ENCODE measurements around the gene MSRB3. TPM values are rescaled to one million over a fixed set of nuclear protein-coding genes. Genes with fewer than 3 reads are reported as not detected.
A peak's percentile ranks its signal among the peaks of the same experiment; 100 is the strongest.

The MSRB3 gene
- total RNA-seq, 1 donor from 2014 or later: 77.3 TPM

DNA sequence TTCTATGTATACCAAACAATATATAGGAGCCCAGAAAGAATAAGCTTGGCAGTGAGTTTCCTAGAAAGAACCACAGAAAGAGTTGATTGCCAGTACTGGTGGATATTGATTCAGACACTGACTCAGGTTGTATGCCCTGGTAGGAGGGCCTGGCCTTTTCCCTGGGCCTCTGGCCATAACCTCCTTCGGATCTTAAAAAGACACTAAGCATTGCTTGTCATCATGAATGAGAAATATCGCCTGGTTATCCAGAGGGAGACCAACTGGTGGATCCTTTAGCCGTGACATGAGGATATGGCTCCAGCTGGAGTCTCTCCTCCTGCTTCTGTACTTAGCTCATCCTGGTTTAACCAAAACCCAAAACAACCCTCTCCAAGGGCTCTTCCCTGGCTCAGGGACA lies 231.5 kb downstream of the MSRB3 start:
- Mint-ChIP-seq H3K4me3 (ENCODE audit: unreplicated experiment) (no peak overlapping the region), H3K36me3 (ENCODE audit: unreplicated experiment) (no peaks in the 10 kb centered on the region), H3K4me1 (ENCODE audit: unreplicated experiment) (peaks cover 11% of the 10 kb centered on the region), H3K9me3 (ENCODE audit: unreplicated experiment) (no peaks in the 10 kb centered on the region), H3K27ac (ENCODE audit: unreplicated experiment) (no peak overlapping the region), H3K27me3 (ENCODE audit: unreplicated experiment) (no peaks in the 10 kb centered on the region)
- TF ChIP-seq, protein P1, sequence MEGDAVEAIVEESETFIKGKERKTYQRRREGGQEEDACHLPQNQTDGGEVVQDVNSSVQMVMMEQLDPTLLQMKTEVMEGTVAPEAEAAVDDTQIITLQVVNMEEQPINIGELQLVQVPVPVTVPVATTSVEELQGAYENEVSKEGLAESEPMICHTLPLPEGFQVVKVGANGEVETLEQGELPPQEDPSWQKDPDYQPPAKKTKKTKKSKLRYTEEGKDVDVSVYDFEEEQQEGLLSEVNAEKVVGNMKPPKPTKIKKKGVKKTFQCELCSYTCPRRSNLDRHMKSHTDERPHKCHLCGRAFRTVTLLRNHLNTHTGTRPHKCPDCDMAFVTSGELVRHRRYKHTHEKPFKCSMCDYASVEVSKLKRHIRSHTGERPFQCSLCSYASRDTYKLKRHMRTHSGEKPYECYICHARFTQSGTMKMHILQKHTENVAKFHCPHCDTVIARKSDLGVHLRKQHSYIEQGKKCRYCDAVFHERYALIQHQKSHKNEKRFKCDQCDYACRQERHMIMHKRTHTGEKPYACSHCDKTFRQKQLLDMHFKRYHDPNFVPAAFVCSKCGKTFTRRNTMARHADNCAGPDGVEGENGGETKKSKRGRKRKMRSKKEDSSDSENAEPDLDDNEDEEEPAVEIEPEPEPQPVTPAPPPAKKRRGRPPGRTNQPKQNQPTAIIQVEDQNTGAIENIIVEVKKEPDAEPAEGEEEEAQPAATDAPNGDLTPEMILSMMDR (IDR thresholded peaks at IDR 0.05): no peak
- peak; percentile 21 for DNase-seq (ENCODE audit: extremely low spot score, unreplicated experiment)

DNA sequence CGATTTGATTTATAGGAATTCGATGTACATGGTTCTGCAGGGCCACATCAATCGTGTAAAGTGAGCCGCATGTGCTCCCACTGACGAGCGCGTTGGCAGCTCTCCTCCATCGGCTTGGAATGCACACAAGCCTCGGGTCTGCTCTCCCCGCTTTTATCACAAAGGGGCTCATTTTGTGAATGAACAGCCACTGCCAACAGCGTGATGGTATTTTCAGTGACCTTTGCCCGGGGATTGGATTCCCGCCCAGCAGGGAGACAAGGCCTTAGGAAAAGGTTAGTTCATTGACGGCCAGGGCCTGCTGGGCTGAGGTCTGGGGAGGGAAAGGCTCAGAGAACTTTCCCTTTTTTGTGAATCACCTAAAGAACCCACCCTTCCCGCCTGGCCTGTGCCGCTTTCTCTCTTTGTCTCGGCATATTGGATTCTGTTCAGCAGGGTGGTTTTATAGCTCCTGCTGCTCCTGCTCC lies 232.1 kb downstream of the MSRB3 start:
- Mint-ChIP-seq H3K27me3 (ENCODE audit: unreplicated experiment) (no peaks in the 10 kb centered on the region), H3K9me3 (ENCODE audit: unreplicated experiment) (no peaks in the 10 kb centered on the region), H3K36me3 (ENCODE audit: unreplicated experiment) (no peaks in the 10 kb centered on the region), H3K27ac (ENCODE audit: unreplicated experiment) (peak overlapping the region; percentile 38), H3K4me1 (ENCODE audit: unreplicated experiment) (peaks cover 11% of the 10 kb centered on the region), H3K4me3 (ENCODE audit: unreplicated experiment) (no peak overlapping the region)
- DNase-seq (ENCODE audit: extremely low spot score, unreplicated experiment): peak; percentile 64
- TF ChIP-seq, protein P1 (IDR thresholded peaks at IDR 0.05): no peak

DNA sequence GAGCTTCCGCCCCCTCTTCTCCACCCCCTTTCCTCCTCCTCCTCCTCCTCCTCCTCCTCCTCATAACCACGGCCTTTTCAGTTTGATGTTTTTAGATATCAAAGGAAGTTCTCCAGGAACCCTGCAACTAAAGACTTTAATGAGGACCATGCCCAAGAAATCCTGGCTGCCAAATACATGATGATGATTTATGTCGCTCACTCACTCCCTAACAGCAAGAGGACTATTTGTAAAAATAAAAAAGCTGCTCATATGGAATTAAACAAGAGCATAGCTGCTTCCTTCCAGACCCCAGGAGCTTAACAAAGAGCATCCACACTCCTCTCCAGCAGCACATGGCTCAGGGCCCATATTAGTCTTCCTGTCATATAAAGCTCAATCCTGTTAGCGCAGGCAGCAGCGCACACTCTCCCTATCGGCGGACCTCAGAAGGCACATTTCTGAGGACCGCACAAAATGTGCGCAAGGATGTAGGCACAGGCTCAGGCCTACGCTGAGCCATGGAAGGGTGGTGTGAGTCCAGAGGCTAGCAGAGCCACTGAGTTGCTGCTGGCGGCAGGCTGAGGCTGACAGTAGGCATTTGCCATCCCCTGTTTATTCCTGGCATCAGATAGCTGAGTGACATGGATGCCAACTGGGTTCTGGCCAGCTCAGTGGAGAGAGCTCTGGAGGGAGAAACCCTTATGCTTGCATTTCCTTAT lies 232.8 kb downstream of the MSRB3 start:
- Mint-ChIP-seq H3K4me3 (ENCODE audit: unreplicated experiment) (no peak overlapping the region), H3K4me1 (ENCODE audit: unreplicated experiment) (peaks cover 11% of the 10 kb centered on the region), H3K36me3 (ENCODE audit: unreplicated experiment) (no peaks in the 10 kb centered on the region), H3K27ac (ENCODE audit: unreplicated experiment) (no peak overlapping the region), H3K9me3 (ENCODE audit: unreplicated experiment) (no peaks in the 10 kb centered on the region), H3K27me3 (ENCODE audit: unreplicated experiment) (no peaks in the 10 kb centered on the region)
- DNase-seq (ENCODE audit: extremely low spot score, unreplicated experiment): no peak
- TF ChIP-seq, protein P1 (IDR thresholded peaks at IDR 0.05): no peak

DNA sequence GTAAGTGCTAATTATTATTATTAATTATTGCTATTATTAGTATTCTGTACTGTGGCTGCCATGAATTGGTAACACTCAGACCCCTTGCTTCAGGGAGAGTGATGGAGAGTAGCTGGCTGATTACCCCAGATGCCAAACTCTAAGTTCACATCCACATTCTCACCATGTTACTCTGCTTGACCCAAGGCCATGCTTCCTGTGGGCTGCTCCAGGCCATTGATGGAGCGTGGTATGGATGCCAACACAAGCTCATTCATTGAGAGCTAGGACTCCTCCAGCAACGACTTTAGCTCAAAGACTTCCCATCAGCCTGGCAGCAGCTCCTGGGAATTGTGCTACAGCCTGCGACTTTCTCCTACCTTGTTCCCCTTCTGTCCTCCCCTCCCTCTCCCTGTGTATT lies 233.4 kb downstream of the MSRB3 start:
- H3K27me3 Mint-ChIP-seq (ENCODE audit: unreplicated experiment): no peaks in the 10 kb centered on the region
- no peak overlapping the region for H3K4me3 Mint-ChIP-seq (ENCODE audit: unreplicated experiment)
- TF ChIP-seq, protein P1 (IDR thresholded peaks at IDR 0.05): no peak
- DNase-seq (ENCODE audit: extremely low spot score, unreplicated experiment): no peak
- no peak overlapping the region for H3K27ac Mint-ChIP-seq (ENCODE audit: unreplicated experiment)
- H3K4me1 Mint-ChIP-seq (ENCODE audit: unreplicated experiment): peaks cover 11% of the 10 kb centered on the region
- no peaks in the 10 kb centered on the region for H3K36me3 Mint-ChIP-seq (ENCODE audit: unreplicated experiment)
- H3K9me3 Mint-ChIP-seq (ENCODE audit: unreplicated experiment): no peaks in the 10 kb centered on the region

Other genes with a start within 250 kb of the MSRB3 start
- gene WIF1, start 157.4 kb upstream of the MSRB3 start, total RNA-seq: not detected in 2 replicates
- 27.2 and 27.5 TPM in 2 replicates for gene LEMD3, start 109.1 kb upstream of the MSRB3 start, total RNA-seq